ENCODE results near the gene NTN4.

Gene NTN4

GRCh38 chr12:95703986-95704385 is 86.6 kb downstream of the NTN4 start:
- TF ChIP-seq ZFP30 (CRISPR knock-in tag; IDR thresholded peaks at IDR 0.05) (no peak), BACH2 (CRISPR knock-in tag; IDR thresholded peaks at IDR 0.05; ENCODE audit: borderline replicate concordance) (no peak), OSR1 (CRISPR knock-in tag; IDR thresholded peaks at IDR 0.05) (no peak), ZNF8 (CRISPR knock-in tag; IDR thresholded peaks at IDR 0.05) (no peak), RARB (CRISPR knock-in tag; IDR thresholded peaks at IDR 0.05) (no peak), CSRNP3 (CRISPR knock-in tag; IDR thresholded peaks at IDR 0.05) (no peak), CREB5 (CRISPR knock-in tag; IDR thresholded peaks at IDR 0.05; ENCODE audit: low read depth) (no peak), ARNTL (CRISPR knock-in tag; IDR thresholded peaks at IDR 0.05; ENCODE audit: borderline replicate concordance, low read depth) (no peak), TSHZ2 (CRISPR knock-in tag; IDR thresholded peaks at IDR 0.05) (no peak), ZNF565 (CRISPR knock-in tag; conservative IDR thresholded peaks at IDR 0.05; ENCODE audit: low read depth) (no peak), ISL1 (CRISPR knock-in tag; IDR thresholded peaks at IDR 0.05) (no peak), ZC3H10 (CRISPR knock-in tag; IDR thresholded peaks at IDR 0.05) (no peak), ZNF70 (CRISPR knock-in tag; IDR thresholded peaks at IDR 0.05) (no peak), CSDC2 (CRISPR knock-in tag; IDR thresholded peaks at IDR 0.05) (no peak)
- ATAC-seq, result no peak

- TF ChIP-seq TOX (CRISPR knock-in tag; IDR thresholded peaks at IDR 0.05; ENCODE audit: borderline replicate concordance), result no peak
- TF ChIP-seq BACH2 (CRISPR knock-in tag; IDR thresholded peaks at IDR 0.05; ENCODE audit: borderline replicate concordance), result no peak
- TF ChIP-seq ZNF565 (CRISPR knock-in tag; conservative IDR thresholded peaks at IDR 0.05; ENCODE audit: low read depth), result no peak
- TF ChIP-seq TSHZ2 (CRISPR knock-in tag; IDR thresholded peaks at IDR 0.05), result no peak
- TF ChIP-seq ESRRG (CRISPR knock-in tag; IDR thresholded peaks at IDR 0.05), result no peak
- no peak for TF ChIP-seq PPARA (CRISPR knock-in tag; IDR thresholded peaks at IDR 0.05; ENCODE audit: borderline replicate concordance)
- TF ChIP-seq SNAI2 (CRISPR knock-in tag; IDR thresholded peaks at IDR 0.05), result no peak
- no peak for TF ChIP-seq ISL1 (CRISPR knock-in tag; IDR thresholded peaks at IDR 0.05)
- no peak for TF ChIP-seq POU6F1 (CRISPR knock-in tag; IDR thresholded peaks at IDR 0.05; ENCODE audit: borderline replicate concordance, low read depth)
- TF ChIP-seq RARB (CRISPR knock-in tag; IDR thresholded peaks at IDR 0.05), result no peak
- TF ChIP-seq ZNF8 (CRISPR knock-in tag; IDR thresholded peaks at IDR 0.05), result no peak
- TF ChIP-seq PATZ1 (CRISPR knock-in tag; IDR thresholded peaks at IDR 0.05; ENCODE audit: borderline replicate concordance), result no peak
- no peak for TF ChIP-seq CSRNP3 (CRISPR knock-in tag; IDR thresholded peaks at IDR 0.05)
- no peak for TF ChIP-seq CSDC2 (CRISPR knock-in tag; IDR thresholded peaks at IDR 0.05)
- TF ChIP-seq ZNF70 (CRISPR knock-in tag; IDR thresholded peaks at IDR 0.05), result no peak
- no peak for TF ChIP-seq TCF4 (CRISPR knock-in tag; IDR thresholded peaks at IDR 0.05; ENCODE audit: borderline replicate concordance)
These were observed 88.7 kb downstream of the NTN4 start for GRCh38 chr12:95701722-95702418.

More at GRCh38 chr12:95701722-95702418, 88.7 kb downstream of the NTN4 start:
- no peak for ATAC-seq

Measured in SK-N-SH treated with all-trans-retinoic acid at 6 μM for 48 hours (cell line).